Fibroblast of mammary gland (primary cell): ENCODE data around the gene RAB3GAP1.

Experiments used
- DNase-seq: peaks from one replicate; pipeline ENCODE4 v3.0.0-alpha.2; 2010; ENCODE audit warnings: low read depth
- H3K4me3 ChIP-seq: 2 replicates; pipeline ENCODE4 v1.5.1; 2011; ENCODE audit warnings: low read depth, mild to moderate bottlenecking, low read length, moderate library complexity; ENCODE audit not compliant: control insufficient read depth
- CTCF ChIP-seq: conservative IDR thresholded peaks from 2 replicates; pipeline ENCODE4 v1.5.1; 2011; ENCODE audit warnings: low read depth, low read length, inconsistent platforms; ENCODE audit not compliant: control insufficient read depth, insufficient read depth

The RAB3GAP1 gene

GRCh38 chr2:135168204-135168856 is 116.2 kb downstream of the RAB3GAP1 start:
- no peak for TF ChIP-seq CTCF

GRCh38 chr2:135169900-135170753 is 118.0 kb downstream of the RAB3GAP1 start:
- no peak for DNase-seq
- H3K4me3 ChIP-seq: no peak overlapping the region
- no peak for TF ChIP-seq CTCF

More at GRCh38 chr2:135168204-135168856, 116.2 kb downstream of the RAB3GAP1 start:
- no peak overlapping the region for H3K4me3 ChIP-seq
- DNase-seq: peak; percentile 9

GRCh38 chr2:135174049-135174809 is 122.1 kb downstream of the RAB3GAP1 start:
- H3K4me3 ChIP-seq: no peak overlapping the region
- no peak for DNase-seq
- no peak for TF ChIP-seq CTCF

- no peak for DNase-seq
- TF ChIP-seq CTCF: no peak
- no peak overlapping the region for H3K4me3 ChIP-seq
These were observed 122.7 kb downstream of the RAB3GAP1 start for GRCh38 chr2:135174810-135175093.

- no peak overlapping the region for H3K4me3 ChIP-seq
- DNase-seq: no peak
- no peak for TF ChIP-seq CTCF
These were observed 123.1 kb downstream of the RAB3GAP1 start for GRCh38 chr2:135175177-135175576.

- no peak for DNase-seq
- no peak overlapping the region for H3K4me3 ChIP-seq
- TF ChIP-seq CTCF: no peak
These were observed 127.6 kb downstream of the RAB3GAP1 start for GRCh38 chr2:135179689-135180088.
